ENCODE data around the gene ACTL6B. TPM values are rescaled to one million over a fixed set of nuclear protein-coding genes. Genes with fewer than 3 reads are reported as not detected.
A peak's percentile ranks its signal among the peaks of the same experiment; 100 is the strongest.

Gene ACTL6B
- total and polyA plus RNA-seq, 9 of the 15 experiments (the other 6 are each of a cell fraction or from before 2014, with no cell fraction given) = not detected

GRCh38 chr7:100649826-100650565 lies 6.3 kb downstream of the ACTL6B start (continued):
- TF ChIP-seq RB1 (IDR thresholded peaks at IDR 0.05; ENCODE audit: low read depth) (no peak), MCM7 (IDR thresholded peaks at IDR 0.05) (peak in 1 of 2 experiments; percentile 84; a peak in 1 of 4 replicates), BCL6 (CRISPR knock-in tag; IDR thresholded peaks at IDR 0.05) (no peak), ZNF384 (IDR thresholded peaks at IDR 0.05; ENCODE audit: low read depth, low read length) (no peak), ZNF282 (CRISPR knock-in tag; IDR thresholded peaks at IDR 0.05) (no peak), CBFA2T2 (conservative IDR thresholded peaks at IDR 0.05) (no peak), TEAD4 (IDR thresholded peaks at IDR 0.05; ENCODE audit: low read length) (no peak), TEAD4 (CRISPR knock-in tag; IDR thresholded peaks at IDR 0.05; ENCODE audit: borderline replicate concordance) (no peak), LARP7 (IDR thresholded peaks at IDR 0.05) (peak; percentile 49; the same call in 1 of the 2 replicates), TSC22D4 (tag; IDR thresholded peaks at IDR 0.05) (peak; percentile 93), TCF7 (IDR thresholded peaks at IDR 0.05; ENCODE audit: borderline replicate concordance) (no peak), KHSRP (IDR thresholded peaks at IDR 0.05) (no peak), MXD1 (CRISPR knock-in tag; IDR thresholded peaks at IDR 0.05; ENCODE audit: borderline replicate concordance, poor library complexity, severe bottlenecking) (no peak), CSDE1 (IDR thresholded peaks at IDR 0.05) (0 out of 4 replicates have a peak, but pooled peaks of 1 of the 2 experiments have one; percentile 57), ESRRA (IDR thresholded peaks at IDR 0.05; ENCODE audit: borderline replicate concordance, low read depth) (no peak), EHMT2 (IDR thresholded peaks at IDR 0.05) (0 out of 2 replicates have a peak, but pooled peaks have one; percentile 23), ZBTB9 (CRISPR knock-in tag; IDR thresholded peaks at IDR 0.05) (no peak), KDM1A (IDR thresholded peaks at IDR 0.05) (no peak), CAMTA2 (CRISPR knock-in tag; conservative IDR thresholded peaks at IDR 0.05) (no peak), ZNF518B (CRISPR knock-in tag; IDR thresholded peaks at IDR 0.05) (no peak), HNRNPUL1 (IDR thresholded peaks at IDR 0.05; ENCODE audit: low read length) (no peak), U2AF1 (optimal IDR thresholded peaks at IDR 0.05; ENCODE audit: low read depth, low read length) (no peak), ATF2 (CRISPR knock-in tag; IDR thresholded peaks at IDR 0.05) (no peak), JUNB (CRISPR knock-in tag; conservative IDR thresholded peaks at IDR 0.05) (no peak), TAF7 (tag; IDR thresholded peaks at IDR 0.05) (no peak), HOXB6 (CRISPR knock-in tag; IDR thresholded peaks at IDR 0.05; ENCODE audit: borderline replicate concordance) (no peak)

Data from K562 (cell line).